Measurements from ENCODE around the gene CD22. TPM values are rescaled to one million over a fixed set of nuclear protein-coding genes. Genes with fewer than 3 reads are reported as not detected.

The CD22 gene
- total and polyA plus RNA-seq, 2 of the 8 experiments (the other 6 are each of a cell fraction or from before 2014, with no cell fraction given), result 0.06 to 0.60 TPM

DNA sequence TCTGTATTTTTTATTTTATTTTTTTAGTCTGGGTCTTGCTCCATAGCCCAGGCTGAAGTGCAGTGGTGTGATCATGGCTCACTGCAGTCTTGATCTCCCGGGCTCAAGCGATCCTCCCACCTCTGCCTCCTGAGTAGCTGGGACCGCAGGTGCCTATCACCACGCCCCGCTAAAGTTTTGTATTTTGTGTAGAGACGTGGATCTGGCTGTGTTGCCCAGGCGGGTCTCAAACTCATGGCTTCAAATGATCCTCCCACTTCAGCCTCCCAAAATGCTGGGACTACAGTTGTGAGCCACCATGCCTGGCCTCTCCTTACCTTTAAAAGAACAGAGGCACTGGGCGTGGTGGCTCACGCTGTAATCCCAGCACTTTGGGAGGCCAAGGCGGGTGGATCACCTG lies 41.3 kb upstream of the CD22 start:
- Histone ChIP-seq H2BK120ac (replicated peaks; ENCODE audit: low read depth, low read length) (no peak overlapping the region), H3K36me3 (ENCODE audit: control insufficient read depth in 2 of 4, insufficient read depth in 4 of 4, low read length in 3 of 4) (no peaks in the 10 kb centered on the region), H3K14ac (ENCODE audit: insufficient read length) (no peak overlapping the region), H2BK12ac (ENCODE audit: low read depth, low read length) (no peak overlapping the region), H3K4me3 (ENCODE audit: extremely low read depth in 1 of 4, insufficient read depth in 2 of 4, low read depth in 3 of 4, low read length in 4 of 4) (no peak overlapping the region), H3K27me3 (replicated peaks in 1 of 4; ENCODE audit: control insufficient read depth in 3 of 4, extremely low read depth in 1 of 4, insufficient read depth in 3 of 4, low read length in 3 of 4) (no peaks in the 10 kb centered on the region), H4K5ac (ENCODE audit: insufficient read length, low read depth, low read length) (no peak overlapping the region), H4K91ac (replicated peaks; ENCODE audit: insufficient read length, low read length) (no peak overlapping the region), H2BK15ac (ENCODE audit: low read length) (no peak overlapping the region), H2BK5ac (ENCODE audit: low read depth, low read length) (no peak overlapping the region), H4K8ac (ENCODE audit: extremely low read depth, insufficient read depth, low read length) (no peak overlapping the region), H3K9me3 (ENCODE audit: insufficient read depth in 2 of 2, low read depth in 1 of 2, low read length in 1 of 2) (no peaks in the 10 kb centered on the region), H3K4me1 (replicated peaks in 1 of 4; ENCODE audit: control insufficient read depth in 3 of 4, insufficient read depth in 4 of 4, low read length in 3 of 4) (peaks cover 0 to 12% (median 5%) of the 10 kb centered on the region in 4 experiments; a peak in 4 of 7 replicates), H3K18ac (ENCODE audit: extremely low read depth, low read length) (no peak overlapping the region), H3K79me2 (ENCODE audit: control insufficient read depth in 1 of 2, insufficient read depth in 2 of 2, low read length in 2 of 2) (no peaks in the 10 kb centered on the region), H3K9ac (replicated peaks in 1 of 4; ENCODE audit: extremely low read depth in 1 of 4, low read depth in 3 of 4, low read length in 3 of 4) (no peak overlapping the region), H2AFZ (ENCODE audit: low read length) (no peak overlapping the region), H3K23ac (ENCODE audit: insufficient read length) (no peak overlapping the region), H3K79me1 (ENCODE audit: low read depth, low read length) (no peaks in the 10 kb centered on the region), H3K23me2 (ENCODE audit: low read depth, low read length) (no peaks in the 10 kb centered on the region), H3K4ac (replicated peaks; ENCODE audit: insufficient read length, low read depth, low read length) (no peak overlapping the region), H3K4me2 (ENCODE audit: insufficient read depth in 1 of 2, low read depth in 2 of 2, low read length in 2 of 2) (no peak overlapping the region), H3K27ac (ENCODE audit: low read depth, low read length) (no peak overlapping the region), H2BK20ac (ENCODE audit: low read length) (no peak overlapping the region), H3K56ac (replicated peaks; ENCODE audit: insufficient read length, low read depth, low read length) (no peak overlapping the region), H4K20me1 (replicated peaks in 1 of 2; ENCODE audit: control insufficient read depth in 1 of 2, insufficient read depth in 2 of 2, low read length in 2 of 2) (no peaks in the 10 kb centered on the region), H2AK5ac (ENCODE audit: low read depth, low read length) (no peak overlapping the region)
- FAIRE-seq (no peak), DNase-seq (ENCODE audit: low read depth in 1 of 2, low spot score in 2 of 2) (no peak)
- CTCF ChIA-PET (ENCODE audit: partially characterized antibody), result interaction anchor here (1.4 to 2.1 kb wide), 2 partner anchors 8 to 19 kb away, joined by 3 to 5 read pairs; no protein-coding TSS in a partner anchor
- POLR2A ChIA-PET (ENCODE audit: partially characterized antibody), result interaction anchor here (0.5 to 2.1 kb wide), 3 partner anchors 13 to 210 kb away, joined by 3 to 9 read pairs (median 4); no protein-coding TSS in a partner anchor
- 80% methylated on average over 8 of the region's 10 CpGs; no CpG with 5 or more reads in 1 of the 2 experiments for WGBS, 2 experiments (ENCODE audit: extremely low coverage in 1 of 2, insufficient coverage in 1 of 2, insufficient read length in 1 of 2, insufficient replicate concordance in 2 of 2, low coverage in 1 of 2, low lambda C conversion rate in 2 of 2, missing lambda C conversion rate in 1 of 2)
- TF ChIP-seq SIX5 (IDR thresholded peaks at IDR 0.05; ENCODE audit: low read depth, low read length) (no peak), RAD21 (IDR thresholded peaks at IDR 0.05 in 1 of 2, conservative IDR thresholded peaks at IDR 0.05 in 1 of 2; ENCODE audit: low read depth in 2 of 2, low read length in 2 of 2) (no peak), PHF8 (conservative IDR thresholded peaks at IDR 0.05; ENCODE audit: low read depth, low read length) (no peak), CBX5 (IDR thresholded peaks at IDR 0.05; ENCODE audit: low read depth, low read length) (no peak), NRF1 (IDR thresholded peaks at IDR 0.05; ENCODE audit: low read depth, low read length) (no peak), KDM5A (IDR thresholded peaks at IDR 0.05; ENCODE audit: low read length) (no peak), BCL11A (IDR thresholded peaks at IDR 0.05; ENCODE audit: low read depth in 2 of 2, low read length in 2 of 2) (no peak), RNF2 (IDR thresholded peaks at IDR 0.05; ENCODE audit: borderline replicate concordance, low read depth, low read length, missing control alignments, poor library complexity, severe bottlenecking) (no peak), POLR2AphosphoS5 (IDR thresholded peaks at IDR 0.05; ENCODE audit: low read depth, low read length) (no peak), EP300 (IDR thresholded peaks at IDR 0.05; ENCODE audit: borderline replicate concordance in 1 of 2, low read depth in 2 of 2, low read length in 2 of 2) (no peak), POLR2A (IDR thresholded peaks at IDR 0.05; ENCODE audit: control extremely low read depth in 1 of 2, low read depth in 2 of 2, low read length in 2 of 2) (no peak), CBX8 (IDR thresholded peaks at IDR 0.05; ENCODE audit: borderline replicate concordance, low read depth, low read length) (no peak)

Measured in H1 (cell line).